Metanephros (tissue), 1 donor: ENCODE data around the gene TMEFF2. TPM values are rescaled to one million over a fixed set of nuclear protein-coding genes. Genes with fewer than 3 reads are reported as not detected.

Experiments used
- total RNA-seq: library from RNA; depleted of rRNA; stranded (reverse); fragments of >200 nt; gene quantifications from one replicate; pipeline ENCODE4 v1.2.3, GENCODE V29; 2014

The TMEFF2 gene, protein sequence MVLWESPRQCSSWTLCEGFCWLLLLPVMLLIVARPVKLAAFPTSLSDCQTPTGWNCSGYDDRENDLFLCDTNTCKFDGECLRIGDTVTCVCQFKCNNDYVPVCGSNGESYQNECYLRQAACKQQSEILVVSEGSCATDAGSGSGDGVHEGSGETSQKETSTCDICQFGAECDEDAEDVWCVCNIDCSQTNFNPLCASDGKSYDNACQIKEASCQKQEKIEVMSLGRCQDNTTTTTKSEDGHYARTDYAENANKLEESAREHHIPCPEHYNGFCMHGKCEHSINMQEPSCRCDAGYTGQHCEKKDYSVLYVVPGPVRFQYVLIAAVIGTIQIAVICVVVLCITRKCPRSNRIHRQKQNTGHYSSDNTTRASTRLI
- 7.0 TPM for total RNA-seq

DNA sequence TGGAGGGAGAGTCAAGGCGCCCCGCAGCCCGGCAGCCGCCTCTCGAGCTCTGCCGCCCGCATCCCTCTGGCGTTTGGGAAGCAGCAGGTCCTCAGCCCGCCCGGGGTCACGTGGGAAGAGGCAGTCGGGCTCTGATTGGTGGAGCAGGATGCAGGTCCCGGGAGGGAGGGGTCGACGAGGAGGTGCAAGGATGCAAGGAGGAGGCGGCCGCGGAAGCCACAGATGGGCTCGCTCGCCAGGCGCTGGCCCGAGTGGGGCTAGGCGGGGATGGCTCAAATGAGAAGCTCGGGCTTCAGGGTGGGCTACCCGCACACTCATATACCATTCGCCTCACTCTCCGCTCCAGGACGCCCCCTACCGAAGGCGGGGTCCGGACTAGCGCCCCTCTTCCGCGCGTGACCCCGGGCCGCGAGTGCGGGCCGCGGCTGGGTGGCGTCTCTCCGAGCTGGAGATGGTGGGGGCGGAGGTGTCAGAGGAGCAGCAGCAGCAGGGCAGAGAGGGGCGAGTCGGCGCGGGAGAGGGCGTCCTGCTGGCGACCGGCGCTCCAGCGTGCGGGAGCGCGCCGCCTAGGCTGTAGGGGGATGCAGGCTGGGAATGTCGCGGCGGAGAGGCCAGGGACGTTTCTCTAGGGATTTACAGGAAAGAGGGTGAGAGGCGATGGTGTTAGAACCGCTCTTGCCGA, at the start of gene TMEFF2:
TSS of gene TMEFF2 (minus strand) at position 68 of the 682 bp plus-strand sequence. CDS start 409 bp downstream, outside the sequence.

